Retinal pigment epithelial cell (primary cell): ENCODE results near the gene FRMD3.

ENCODE experiments used
- DNase-seq: peaks from one replicate; pipeline ENCODE4 v3.0.0-alpha.2; 2010; ENCODE audit warnings: low read depth
- H3K4me3 ChIP-seq: 2 replicates; pipeline ENCODE4 v1.5.1; 2011; ENCODE audit warnings: mild to moderate bottlenecking, low read length, control low read depth, moderate library complexity
- CTCF ChIP-seq: conservative IDR thresholded peaks from 2 replicates; pipeline ENCODE4 v1.5.1; 2011; ENCODE audit warnings: low read depth, low read length, control low read depth, inconsistent platforms

The FRMD3 gene

GRCh38 chr9:83242066-83242465 is 296.1 kb downstream of the FRMD3 start:
- no peak for TF ChIP-seq CTCF
- DNase-seq, result no peak
- H3K4me3 ChIP-seq, result no peak overlapping the region

- TF ChIP-seq CTCF, result no peak
- DNase-seq, result no peak
- no peak overlapping the region for H3K4me3 ChIP-seq
Observed at GRCh38 chr9:83240671-83241070, 297.5 kb downstream of the FRMD3 start.

- no peak for DNase-seq
- no peak overlapping the region for H3K4me3 ChIP-seq
- no peak for TF ChIP-seq CTCF
Observed at GRCh38 chr9:83239747-83240146, 298.5 kb downstream of the FRMD3 start.

GRCh38 chr9:83238871-83239640 is 299.1 kb downstream of the FRMD3 start:
- no peak overlapping the region for H3K4me3 ChIP-seq
- DNase-seq, result no peak
- no peak for TF ChIP-seq CTCF

GRCh38 chr9:83236029-83236696 is 302.0 kb downstream of the FRMD3 start:
- no peak for DNase-seq
- no peak for TF ChIP-seq CTCF

GRCh38 chr9:83235526-83235925 is 302.7 kb downstream of the FRMD3 start:
- no peak for DNase-seq
- no peak overlapping the region for H3K4me3 ChIP-seq
- no peak for TF ChIP-seq CTCF

More at GRCh38 chr9:83236029-83236696, 302.0 kb downstream of the FRMD3 start:
- no peak overlapping the region for H3K4me3 ChIP-seq

- no peak for DNase-seq
- no peak overlapping the region for H3K4me3 ChIP-seq
- no peak for TF ChIP-seq CTCF
Observed at GRCh38 chr9:83234541-83234940, 303.7 kb downstream of the FRMD3 start.
